Gastroesophageal sphincter (tissue), 3 donors: Measurements from ENCODE around the gene PLD5.
"Not testable (repeated sequence)": the region's sequence is repeated elsewhere in the genome, so short reads cannot be mapped to it uniquely, and the experiment has no call there.

ENCODE experiments used
- CTCF ChIP-seq, 4 experiments: fragments of 200-600 bp in 2 of 4; fragments of 450-650 bp in 2 of 4; sonication (generic) in 1 of 4; IDR thresholded peaks; one replicate each; pipeline ENCODE4 v1.5.1; 2017 to 2019; ENCODE audit warnings: antibody characterized with exemption in 4 of 4, mild to moderate bottlenecking in 2 of 4, moderate library complexity in 2 of 4
- POLR2AphosphoS5 ChIP-seq: sonication (generic); formaldehyde crosslinking; IDR thresholded peaks from one replicate; pipeline ENCODE4 v1.6.1; 2017; ENCODE audit warnings: antibody characterized with exemption

DNA sequence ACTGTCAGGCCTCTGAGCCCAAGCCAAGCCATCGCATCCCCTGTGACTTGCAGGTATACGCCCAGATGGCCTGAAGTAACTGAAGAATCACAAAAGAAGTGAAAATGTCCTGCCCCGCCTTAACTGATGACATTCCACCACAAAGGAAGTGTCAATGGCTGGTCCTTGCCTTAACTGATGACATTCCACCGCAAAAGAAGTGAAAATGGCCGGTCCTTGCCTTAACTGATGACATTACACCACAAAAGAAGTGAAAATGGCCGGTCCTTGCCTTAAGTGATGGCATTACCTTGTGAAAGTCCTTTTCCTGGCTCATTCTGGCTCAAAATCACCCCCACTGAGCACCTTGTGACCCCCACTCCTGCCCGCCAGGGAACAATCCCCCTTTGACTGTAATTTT lies 314.2 kb downstream of the PLD5 start:
- TF ChIP-seq POLR2AphosphoS5; CTCF (IDR thresholded peaks at IDR 0.05): not testable (repeated sequence)
